Keratinocyte (primary cell): ENCODE data around the gene SIGLEC1. TPM values are rescaled to one million over a fixed set of nuclear protein-coding genes. Genes with fewer than 3 reads are reported as not detected.
A peak's percentile ranks its signal among the peaks of the same experiment; 100 is the strongest.

Experiments
- DNase-seq: peaks from one replicate; pipeline ENCODE4 v3.0.0-alpha.2; 2011; ENCODE audit warnings: low read depth, missing footprints, low spot score
- FAIRE-seq: peaks from 2 replicates; lab custom pipeline; 2011; peaks lifted over from hg19 to GRCh38; lab: Jason Lieb, UNC
- H2AFZ ChIP-seq: 2 replicates; pipeline ENCODE4 v1.6.0; 2012; ENCODE audit warnings: low read length, control low read depth, inconsistent platforms; ENCODE audit not compliant: control insufficient read depth
- H3K27ac ChIP-seq: 2 replicates; pipeline ENCODE4 v1.5.1; 2011; ENCODE audit warnings: low read length; ENCODE audit not compliant: control insufficient read depth, insufficient read depth
- H3K27me3 ChIP-seq: 3 replicates; pipeline ENCODE4 v1.6.0; 2011; ENCODE audit warnings: low read length; ENCODE audit not compliant: control insufficient read depth, insufficient read depth; ENCODE audit errors: extremely low read depth
- H3K36me3 ChIP-seq, 2 experiments: 2 replicates in 1 of 2; 3 replicates in 1 of 2; pipeline ENCODE4 v1.5.1; 2011; ENCODE audit warnings: low read length in 2 of 2, mild to moderate bottlenecking in 1 of 2; ENCODE audit not compliant: control insufficient read depth in 2 of 2, insufficient read depth in 2 of 2; ENCODE audit errors: extremely low read depth in 1 of 2
- H3K4me1 ChIP-seq: 3 replicates; pipeline ENCODE4 v1.5.1; 2011; ENCODE audit warnings: low read length; ENCODE audit not compliant: control insufficient read depth, insufficient read depth; ENCODE audit errors: extremely low read depth
- H3K4me2 ChIP-seq: 3 replicates; pipeline ENCODE4 v1.6.0; 2011; ENCODE audit warnings: low read depth, low read length; ENCODE audit not compliant: control insufficient read depth, insufficient read depth; ENCODE audit errors: extremely low read depth
- H3K4me3 ChIP-seq, 3 experiments: fragments of 200-600 bp in 1 of 3; sonication (generic) in 1 of 3; 2 replicates in 2 of 3; 3 replicates in 1 of 3; pipeline ENCODE4 v1.5.1; 2011 to 2016; ENCODE audit warnings: low read length in 3 of 3, mild to moderate bottlenecking in 3 of 3, control low read depth in 2 of 3, inconsistent platforms in 1 of 3, low read depth in 1 of 3, mixed read lengths in 1 of 3, mixed run types in 1 of 3, moderate library complexity in 1 of 3; ENCODE audit not compliant: control insufficient read depth in 2 of 3, insufficient read depth in 2 of 3; ENCODE audit errors: extremely low read depth in 1 of 3
- H3K79me2 ChIP-seq: 2 replicates; pipeline ENCODE4 v1.6.0; 2012; ENCODE audit warnings: low read length; ENCODE audit not compliant: control insufficient read depth, insufficient read depth
- H3K9ac ChIP-seq: 3 replicates; pipeline ENCODE4 v1.6.0; 2011; ENCODE audit warnings: low read length; ENCODE audit not compliant: control insufficient read depth, insufficient read depth; ENCODE audit errors: extremely low read depth
- H3K9me1 ChIP-seq: 3 replicates; pipeline ENCODE4 v1.6.0; 2011; ENCODE audit warnings: low read length; ENCODE audit not compliant: control insufficient read depth, insufficient read depth; ENCODE audit errors: extremely low read depth
- H3K9me3 ChIP-seq: 2 replicates; pipeline ENCODE4 v1.5.1; 2012; ENCODE audit warnings: low read depth, low read length; ENCODE audit not compliant: control insufficient read depth
- H4K20me1 ChIP-seq: 3 replicates; pipeline ENCODE4 v1.6.0; 2011; ENCODE audit warnings: low read length; ENCODE audit not compliant: control insufficient read depth, insufficient read depth; ENCODE audit errors: extremely low read depth
- EZH2 ChIP-seq: IDR thresholded peaks from one replicate; pipeline ENCODE4 v1.6.1; 2012; ENCODE audit warnings: inconsistent platforms, mild to moderate bottlenecking, low read length, moderate library complexity
- dilution Hi-C: fragments of 300-500 bp; cut with MboI; formaldehyde crosslinking; loops from one replicate; pipeline ENCODE4 v1.7.0; 2020; ENCODE audit warnings: low sequenced_read_pairs; ENCODE audit not compliant: extremely low pct_ligation_motif_present
- polyA plus RNA-seq, 5 experiments: library from polyadenylated mRNA; depleted of rRNA in 3 of 5; stranded (reverse) in 3 of 5; stranded (forward) in 1 of 5; unstranded in 1 of 5; fragments of >200 nt; gene quantifications; 1 replicate in 1 of 5; 2 replicates in 3 of 5; 3 replicates in 1 of 5; pipeline versions ENCODE4 v1.2.1 to v1.2.3, GENCODE V29; 2011 to 2012; ENCODE audit warnings: missing spikeins in 2 of 5, low read depth in 1 of 5, low replicate concordance in 1 of 5
- TF ChIP-seq, protein P1 (sequence below), 3 experiments: IDR thresholded peaks in 1 of 3; conservative IDR thresholded peaks in 1 of 3; optimal IDR thresholded peaks in 1 of 3; 2 replicates in 2 of 3; 3 replicates in 1 of 3; pipeline versions ENCODE3 to v1.5.1; 2011; ENCODE audit warnings: low read length in 3 of 3, mild to moderate bottlenecking in 3 of 3, moderate library complexity in 2 of 3, control low read depth in 1 of 3, inconsistent platforms in 1 of 3; ENCODE audit not compliant: insufficient read depth in 2 of 3; ENCODE audit errors: extremely low read depth in 1 of 3

Gene SIGLEC1
- polyA plus RNA-seq, 1 donor (not counting 4 experiments of a cell fraction or from before 2014, with no cell fraction given), result not detected

DNA sequence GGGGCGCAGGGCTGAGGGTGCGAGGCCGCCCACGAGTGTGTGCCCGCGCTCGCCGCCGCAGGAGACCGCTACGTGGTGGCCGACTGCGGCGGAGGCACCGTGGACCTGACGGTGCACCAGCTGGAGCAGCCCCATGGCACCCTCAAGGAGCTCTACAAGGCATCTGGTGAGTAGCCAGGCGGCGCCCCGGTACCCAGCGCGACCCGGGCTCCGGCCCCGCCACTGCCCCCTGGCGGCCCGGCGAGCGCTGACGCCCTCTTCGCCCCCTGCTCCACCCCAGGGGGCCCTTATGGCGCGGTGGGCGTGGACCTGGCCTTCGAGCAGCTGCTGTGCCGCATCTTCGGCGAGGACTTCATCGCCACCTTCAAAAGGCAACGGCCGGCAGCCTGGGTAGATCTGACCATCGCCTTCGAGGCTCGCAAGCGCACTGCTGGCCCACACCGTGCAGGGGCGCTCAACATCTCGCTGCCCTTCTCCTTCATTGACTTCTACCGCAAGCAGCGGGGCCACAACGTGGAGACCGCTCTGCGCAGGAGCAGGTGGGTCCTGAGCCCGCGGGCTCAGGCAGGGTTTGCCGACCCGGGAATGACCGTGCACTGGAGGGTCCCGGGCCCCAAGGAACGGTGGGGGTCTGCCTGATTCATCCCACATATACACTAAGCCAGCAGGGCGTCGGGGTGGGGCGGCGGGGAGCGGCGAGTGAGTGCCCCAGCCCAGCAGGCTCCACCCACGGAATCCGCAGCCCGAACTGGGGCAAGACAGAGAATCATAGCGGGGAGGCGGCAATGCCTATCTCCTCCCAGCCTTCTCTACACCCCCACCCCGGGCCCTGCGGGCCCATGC, 37.5 kb upstream of the SIGLEC1 start:
- peak overlapping the region; percentile 6 for H2AFZ ChIP-seq
- H3K36me3 ChIP-seq, result no peaks in the 10 kb centered on the region
- FAIRE-seq (no peak), DNase-seq (no peak)
- H3K27ac ChIP-seq, result no peak overlapping the region
- dilution Hi-C loops, result no loop called here
- H4K20me1 ChIP-seq, result peaks cover 7% of the 10 kb centered on the region
- H3K79me2 ChIP-seq, result no peaks in the 10 kb centered on the region
- peaks cover 16% of the 10 kb centered on the region for H3K4me1 ChIP-seq
- H3K9me1 ChIP-seq, result no peaks in the 10 kb centered on the region
- TF ChIP-seq, protein P1, sequence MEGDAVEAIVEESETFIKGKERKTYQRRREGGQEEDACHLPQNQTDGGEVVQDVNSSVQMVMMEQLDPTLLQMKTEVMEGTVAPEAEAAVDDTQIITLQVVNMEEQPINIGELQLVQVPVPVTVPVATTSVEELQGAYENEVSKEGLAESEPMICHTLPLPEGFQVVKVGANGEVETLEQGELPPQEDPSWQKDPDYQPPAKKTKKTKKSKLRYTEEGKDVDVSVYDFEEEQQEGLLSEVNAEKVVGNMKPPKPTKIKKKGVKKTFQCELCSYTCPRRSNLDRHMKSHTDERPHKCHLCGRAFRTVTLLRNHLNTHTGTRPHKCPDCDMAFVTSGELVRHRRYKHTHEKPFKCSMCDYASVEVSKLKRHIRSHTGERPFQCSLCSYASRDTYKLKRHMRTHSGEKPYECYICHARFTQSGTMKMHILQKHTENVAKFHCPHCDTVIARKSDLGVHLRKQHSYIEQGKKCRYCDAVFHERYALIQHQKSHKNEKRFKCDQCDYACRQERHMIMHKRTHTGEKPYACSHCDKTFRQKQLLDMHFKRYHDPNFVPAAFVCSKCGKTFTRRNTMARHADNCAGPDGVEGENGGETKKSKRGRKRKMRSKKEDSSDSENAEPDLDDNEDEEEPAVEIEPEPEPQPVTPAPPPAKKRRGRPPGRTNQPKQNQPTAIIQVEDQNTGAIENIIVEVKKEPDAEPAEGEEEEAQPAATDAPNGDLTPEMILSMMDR (optimal IDR thresholded peaks at IDR 0.05 in 1 of 3, IDR thresholded peaks at IDR 0.05 in 1 of 3, conservative IDR thresholded peaks at IDR 0.05 in 1 of 3; ENCODE audit: extremely low read depth in 1 of 3, insufficient read depth in 2 of 3, low read length in 3 of 3), result peak; percentile 68 to 83 (median 69)
- TF ChIP-seq EZH2, result no peak
- peak overlapping the region; percentile 66 for H3K4me2 ChIP-seq
- no peaks in the 10 kb centered on the region for H3K9me3 ChIP-seq
- peaks cover 45% of the 10 kb centered on the region for H3K27me3 ChIP-seq
- no peak overlapping the region for H3K9ac ChIP-seq
- H3K4me3 ChIP-seq, result peak overlapping the region in 2 of 3 experiments; percentile 38 to 57

DNA sequence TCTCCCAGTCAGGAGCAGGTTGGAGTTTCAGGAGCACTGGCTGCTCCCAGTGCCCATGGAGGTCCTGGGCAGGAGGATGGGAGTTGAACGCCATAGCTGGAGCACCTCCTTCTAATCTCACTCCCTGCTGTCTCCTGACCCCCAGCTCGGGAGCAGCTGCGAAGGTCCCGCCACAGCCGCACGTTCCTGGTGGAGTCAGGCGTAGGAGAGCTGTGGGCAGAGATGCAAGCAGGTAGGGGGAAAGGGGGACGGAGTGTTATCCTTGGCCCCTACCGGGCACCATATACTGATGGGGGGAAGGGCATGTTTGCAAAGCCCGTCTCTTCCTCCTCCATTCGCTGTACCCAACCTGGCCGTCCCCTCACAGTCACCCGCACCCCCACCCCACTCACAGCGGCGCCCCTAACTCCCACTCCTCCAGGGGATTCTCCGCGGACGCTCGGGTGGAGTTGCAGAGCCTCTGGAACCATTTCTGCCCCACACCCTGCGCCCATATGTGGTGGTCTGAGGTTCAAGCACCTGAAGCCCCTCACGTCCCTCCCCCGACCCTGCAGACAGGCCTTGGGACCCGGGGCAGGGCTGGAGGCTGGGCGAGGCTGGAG, 36.8 kb upstream of the SIGLEC1 start:
- no peak for TF ChIP-seq EZH2
- TF ChIP-seq, protein P1 (optimal IDR thresholded peaks at IDR 0.05 in 1 of 3, IDR thresholded peaks at IDR 0.05 in 1 of 3, conservative IDR thresholded peaks at IDR 0.05 in 1 of 3; ENCODE audit: extremely low read depth in 1 of 3, insufficient read depth in 2 of 3, low read length in 3 of 3), result no peak
- peaks cover 45% of the 10 kb centered on the region for H3K27me3 ChIP-seq
- dilution Hi-C loops, result no loop called here

More for the DNA sequence above, 36.8 kb upstream of the SIGLEC1 start:
- FAIRE-seq (no peak), DNase-seq (no peak)
- H3K27ac ChIP-seq, result no peak overlapping the region
- H3K79me2 ChIP-seq, result no peaks in the 10 kb centered on the region
- H2AFZ ChIP-seq, result peak overlapping the region; percentile 6
- peaks cover 16% of the 10 kb centered on the region for H3K4me1 ChIP-seq
- H3K9me1 ChIP-seq, result no peaks in the 10 kb centered on the region
- H3K9ac ChIP-seq, result no peak overlapping the region
- no peaks in the 10 kb centered on the region for H3K9me3 ChIP-seq
- peak overlapping the region; percentile 66 for H3K4me2 ChIP-seq
- no peaks in the 10 kb centered on the region for H3K36me3 ChIP-seq
- H3K4me3 ChIP-seq, result no peak overlapping the region
- peaks cover 7% of the 10 kb centered on the region for H4K20me1 ChIP-seq
